Measurements from ENCODE around the gene ULK3. TPM values are rescaled to one million over a fixed set of nuclear protein-coding genes. Genes with fewer than 3 reads are reported as not detected.

Gene ULK3
- total and polyA plus RNA-seq, 10 donors: 33.2 to 74.6 (median 60.3) TPM

GRCh38 chr15:74857082-74857655 lies 14.2 kb upstream of the ULK3 start:
- H3K27ac ChIP-seq: peak overlapping the region in 5 of 8 donors; percentile 12 to 57 (median 41)
- 20 to 51% (median 50%) methylated on average over 3 to 5 of the region's 5 CpGs for WGBS, 5 donors
- H3K4me3 ChIP-seq: no peak overlapping the region
- TF ChIP-seq POLR2A (IDR thresholded peaks at IDR 0.05) (no peak), POLR2AphosphoS5 (IDR thresholded peaks at IDR 0.05) (peak in 1 of 3 donors; percentile 21), CTCF (IDR thresholded peaks at IDR 0.05 in 8 of 11, conservative IDR thresholded peaks at IDR 0.05 in 3 of 11) (no peak)
- peaks cover 25 to 66% (median 49%) of the 10 kb centered on the region in 6 donors for H3K4me1 ChIP-seq
- DNase-seq: no peak
- peaks cover 11 to 68% (median 25%) of the 10 kb centered on the region in 6 donors for H3K36me3 ChIP-seq
- intact Hi-C loops (cut with DNase I; ENCODE audit: low total_unique reads): no loop called here
- H3K9me3 ChIP-seq: no peaks in the 10 kb centered on the region
- H3K27me3 ChIP-seq (replicated peaks in 1 of 7): no peaks in the 10 kb centered on the region

- WGBS, 5 donors: 91 to 100% (median 94%) methylated on average over 1 of the region's 1 CpG
These were observed 13.6 kb upstream of the ULK3 start for GRCh38 chr15:74856537-74856936.

GRCh38 chr15:74855857-74856256 lies 12.9 kb upstream of the ULK3 start:
- no peak for DNase-seq
- Histone ChIP-seq H3K4me3 (no peak overlapping the region), H3K36me3 (peaks cover 11 to 72% (median 38%) of the 10 kb centered on the region in 6 donors), H3K27ac (no peak overlapping the region), H3K9me3 (no peaks in the 10 kb centered on the region), H3K27me3 (replicated peaks in 1 of 7) (no peaks in the 10 kb centered on the region), H3K4me1 (peaks cover 25 to 53% (median 45%) of the 10 kb centered on the region in 6 donors)
- 64 to 100% (median 97%) methylated on average over 2 of the region's 2 CpGs for WGBS, 5 donors
- TF ChIP-seq CTCF (IDR thresholded peaks at IDR 0.05 in 8 of 11, conservative IDR thresholded peaks at IDR 0.05 in 3 of 11): no peak
- intact Hi-C loops (cut with DNase I; ENCODE audit: low total_unique reads): no loop called here

More at GRCh38 chr15:74856537-74856936, 13.6 kb upstream of the ULK3 start:
- no peak for TF ChIP-seq POLR2AphosphoS5 (IDR thresholded peaks at IDR 0.05)
- TF ChIP-seq POLR2A (IDR thresholded peaks at IDR 0.05): no peak
- TF ChIP-seq CTCF (IDR thresholded peaks at IDR 0.05 in 8 of 11, conservative IDR thresholded peaks at IDR 0.05 in 3 of 11): no peak
- Histone ChIP-seq H3K36me3 (peaks cover 11 to 72% (median 31%) of the 10 kb centered on the region in 6 donors), H3K27ac (peak overlapping the region in 4 of 8 donors; percentile 12 to 57 (median 42)), H3K4me3 (no peak overlapping the region), H3K4me1 (peaks cover 25 to 60% (median 48%) of the 10 kb centered on the region in 6 donors), H3K27me3 (replicated peaks in 1 of 7) (no peaks in the 10 kb centered on the region), H3K9me3 (no peaks in the 10 kb centered on the region)
- intact Hi-C loops (cut with DNase I; ENCODE audit: low total_unique reads): no loop called here
- no peak for DNase-seq

- TF ChIP-seq POLR2AphosphoS5 (IDR thresholded peaks at IDR 0.05): no peak
- no peak for TF ChIP-seq CTCF (IDR thresholded peaks at IDR 0.05 in 8 of 11, conservative IDR thresholded peaks at IDR 0.05 in 3 of 11)
- TF ChIP-seq POLR2A (IDR thresholded peaks at IDR 0.05): no peak
- Histone ChIP-seq H3K9me3 (no peaks in the 10 kb centered on the region), H3K4me3 (no peak overlapping the region), H3K36me3 (peaks cover 11 to 81% (median 51%) of the 10 kb centered on the region in 6 donors), H3K27ac (peak overlapping the region in 1 of 8 donors; percentile 11), H3K4me1 (peaks cover 22 to 40% (median 34%) of the 10 kb centered on the region in 6 donors), H3K27me3 (replicated peaks in 1 of 7) (no peaks in the 10 kb centered on the region)
- 81 to 95% (median 93%) methylated on average over 13 of the region's 13 CpGs for WGBS, 5 donors
- DNase-seq: no peak
- intact Hi-C loops (cut with DNase I; ENCODE audit: low total_unique reads): no loop called here
These were observed 11.6 kb upstream of the ULK3 start for GRCh38 chr15:74854453-74855022.

All from spleen (tissue), 11 donors.